ENCODE data around the gene TBC1D14.
A peak's percentile ranks its signal among the peaks of the same experiment; 100 is the strongest.
"Not testable (repeated sequence)": the region's sequence is repeated elsewhere in the genome, so short reads cannot be mapped to it uniquely, and the experiment has no call there.

TBC1D14 gene

GRCh38 chr4:7068883-7069282 lies 159.3 kb downstream of the TBC1D14 start:
- DNase-seq = no peak

GRCh38 chr4:7070729-7071511 lies 161.3 kb downstream of the TBC1D14 start:
- peak; percentile 28 for DNase-seq

- no peak for DNase-seq
Measured at GRCh38 chr4:7073059-7073458, 163.4 kb downstream of the TBC1D14 start.

- DNase-seq = no peak
Measured at GRCh38 chr4:7073526-7074390, 164.1 kb downstream of the TBC1D14 start.

GRCh38 chr4:7074426-7074825 lies 164.8 kb downstream of the TBC1D14 start:
- DNase-seq = no peak

GRCh38 chr4:7075962-7076695 lies 166.5 kb downstream of the TBC1D14 start:
- no peak for DNase-seq

GRCh38 chr4:7076696-7077082 lies 167.1 kb downstream of the TBC1D14 start:
- DNase-seq = no peak

GRCh38 chr4:7077371-7077770 lies 167.7 kb downstream of the TBC1D14 start:
- DNase-seq = no peak

GRCh38 chr4:7078025-7078424 lies 168.4 kb downstream of the TBC1D14 start:
- DNase-seq = no peak

- not testable (repeated sequence) for DNase-seq
Measured at GRCh38 chr4:7079483-7079882, 169.9 kb downstream of the TBC1D14 start.

- DNase-seq = not testable (repeated sequence)
Measured at GRCh38 chr4:7079909-7080308, 170.3 kb downstream of the TBC1D14 start.
